ENCODE measurements around the gene LRRC46. TPM values are rescaled to one million over a fixed set of nuclear protein-coding genes. Genes with fewer than 3 reads are reported as not detected.

Gene LRRC46
- polyA plus RNA-seq, 1 donor = 2.8 TPM

DNA sequence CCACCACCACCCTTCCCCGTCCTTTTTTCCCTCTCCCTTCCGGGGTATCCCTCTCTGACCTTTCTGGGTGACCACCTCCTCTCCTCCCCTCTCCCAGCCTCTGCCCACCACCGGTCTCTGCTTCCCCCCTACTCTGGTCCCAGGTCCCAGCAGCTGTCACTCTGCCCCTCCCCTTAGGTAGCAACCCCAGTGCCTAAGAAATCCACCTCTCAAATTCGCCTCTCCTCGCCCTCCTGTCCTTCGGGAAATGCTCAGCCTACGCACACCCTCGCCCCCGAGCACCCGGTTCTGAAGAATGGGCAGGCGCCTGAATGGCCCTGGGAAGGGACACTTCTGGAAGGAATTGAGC, 20.3 kb downstream of the LRRC46 start:
- DNase-seq = no peak

DNA sequence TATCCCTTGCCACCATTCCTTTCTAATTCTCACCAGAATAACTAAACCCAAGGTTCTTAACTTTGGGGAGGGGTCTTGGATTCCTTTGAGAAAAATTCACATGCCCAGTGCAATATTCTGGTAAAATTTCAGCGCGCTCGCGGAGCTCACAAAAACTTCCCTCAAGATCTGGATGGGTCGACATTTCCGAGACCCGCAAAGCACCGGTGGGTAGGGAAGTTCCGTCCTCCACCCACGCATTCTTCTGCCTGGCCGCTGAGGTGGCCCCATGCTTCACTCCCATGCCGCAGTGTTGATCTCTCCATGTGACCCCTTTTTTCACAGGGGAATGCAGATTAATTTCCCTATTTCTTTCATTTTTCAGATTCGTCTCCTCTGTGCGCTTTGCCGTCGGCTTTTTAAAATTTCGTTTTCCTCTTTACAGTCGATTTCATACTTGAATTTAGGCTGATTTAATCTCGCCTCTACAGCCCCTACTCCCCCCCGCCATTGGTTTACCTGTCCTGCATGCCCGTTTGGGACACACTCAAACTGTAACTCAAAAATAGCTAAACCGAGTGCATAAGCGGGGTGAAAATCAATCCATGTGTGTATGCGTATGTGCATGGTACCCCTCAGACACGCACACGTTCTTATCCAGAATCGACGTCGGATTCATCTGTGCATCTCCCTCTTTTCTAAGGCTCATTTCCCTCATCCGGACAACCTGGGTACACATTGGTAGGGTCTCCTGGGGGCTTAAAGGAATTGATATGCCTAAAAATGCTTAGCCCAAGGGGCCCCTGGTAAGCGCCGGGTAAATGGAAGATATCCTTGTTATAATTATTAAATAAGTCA, 20.9 kb downstream of the LRRC46 start:
- DNase-seq = no peak

DNA sequence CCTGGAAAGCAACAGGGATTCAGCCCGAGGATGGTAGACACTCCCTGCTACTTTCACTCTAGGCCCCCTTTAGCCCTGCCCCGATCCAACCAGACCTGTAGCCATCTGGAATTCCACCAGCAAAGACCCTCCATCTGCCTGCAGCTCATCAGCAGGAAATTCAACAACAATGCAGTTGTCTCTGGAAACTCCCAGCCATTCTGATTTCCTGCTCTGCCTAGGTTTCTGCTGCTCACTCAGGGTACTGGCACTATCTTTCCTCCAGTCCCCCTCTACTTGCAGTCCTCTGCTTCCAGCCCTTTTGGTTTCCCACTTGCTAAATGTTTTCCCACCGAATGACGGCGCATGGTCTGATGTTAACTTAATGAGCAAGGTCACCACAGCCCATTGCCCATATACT, 22.1 kb downstream of the LRRC46 start:
- DNase-seq = no peak

DNA sequence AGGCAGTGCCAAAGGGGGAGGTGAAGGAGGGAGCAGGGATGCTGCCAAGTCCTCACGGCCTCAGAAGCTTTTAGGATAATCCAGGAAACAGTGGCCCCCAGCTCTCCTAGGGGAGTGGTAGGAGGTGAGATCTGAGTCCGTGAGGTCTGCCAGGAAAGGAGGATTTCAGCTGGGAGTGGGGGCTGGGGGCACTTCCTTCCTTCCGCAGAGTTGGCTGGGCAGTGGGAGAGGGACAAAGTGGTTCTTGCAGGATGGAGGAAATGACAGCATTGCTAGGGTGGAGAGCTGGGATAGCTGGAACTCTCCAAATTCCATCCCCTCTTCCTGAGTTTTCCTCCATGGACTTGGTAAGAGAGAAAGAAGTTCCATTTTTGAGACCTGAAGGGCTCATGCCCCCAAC, 24.3 kb downstream of the LRRC46 start:
- no peak for DNase-seq

DNA sequence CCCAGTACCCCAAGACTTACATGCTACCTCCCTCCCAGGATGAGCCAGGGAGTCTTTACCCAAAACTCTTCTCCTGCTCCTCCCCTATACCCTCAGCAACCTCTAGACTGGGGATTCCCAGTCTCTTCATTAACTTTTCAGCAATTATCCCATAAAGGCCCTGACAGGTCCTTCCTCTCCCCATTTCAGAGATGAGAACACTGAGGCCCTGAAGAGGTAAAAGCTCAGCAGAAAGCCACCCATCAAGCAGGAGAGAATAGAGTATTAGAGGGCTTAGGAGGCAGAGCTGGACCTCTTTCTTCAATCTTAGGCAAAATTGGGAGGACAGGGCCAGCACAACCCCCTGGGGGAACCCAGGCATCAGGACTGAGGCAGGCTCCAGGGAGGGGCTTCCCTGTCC, 25.4 kb downstream of the LRRC46 start:
- no peak for DNase-seq

DNA sequence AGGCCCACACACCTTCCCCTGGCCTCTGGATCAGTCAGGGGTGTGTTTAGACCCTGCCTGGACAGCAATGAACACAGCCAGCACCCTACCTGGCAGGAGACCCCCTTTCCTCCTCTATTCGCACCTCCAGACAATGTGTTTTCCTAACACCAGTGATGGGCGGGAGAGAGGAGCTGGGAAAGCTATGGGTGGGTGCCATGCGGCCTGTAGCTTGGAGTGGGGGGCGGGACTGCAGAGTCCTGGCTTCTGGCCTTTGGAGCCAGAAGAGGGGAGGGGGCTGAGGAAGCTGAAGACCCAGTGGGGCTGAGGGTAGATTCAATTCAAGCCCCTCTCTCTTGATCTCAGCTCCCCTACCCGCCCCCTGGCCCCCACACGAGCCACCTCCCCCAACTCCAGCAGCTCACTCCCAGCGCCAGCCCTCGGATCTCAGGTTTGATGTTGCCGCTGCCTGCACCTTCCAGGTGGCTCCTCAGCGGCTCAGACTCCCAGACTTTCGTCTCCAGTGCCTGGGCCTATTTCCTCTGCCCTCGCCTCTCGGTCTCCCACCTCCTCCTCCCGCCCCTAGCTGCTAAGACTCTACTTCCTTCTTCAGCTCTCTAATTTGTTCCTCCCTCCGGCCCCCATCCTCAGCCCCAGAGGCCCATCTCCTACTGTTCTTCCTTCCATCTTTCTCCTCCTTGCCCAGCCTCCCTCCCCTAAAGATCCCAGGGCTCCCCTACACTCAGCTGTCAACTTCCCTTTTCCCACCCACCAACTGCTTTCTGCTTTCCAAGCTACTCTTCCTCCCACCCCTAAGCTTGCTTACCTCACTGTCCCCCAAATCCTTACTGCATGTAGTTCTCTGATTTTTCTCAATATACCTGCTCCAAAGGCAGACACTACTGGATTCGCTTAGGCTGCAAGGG, 26.3 kb downstream of the LRRC46 start:
- DNase-seq = no peak

DNA sequence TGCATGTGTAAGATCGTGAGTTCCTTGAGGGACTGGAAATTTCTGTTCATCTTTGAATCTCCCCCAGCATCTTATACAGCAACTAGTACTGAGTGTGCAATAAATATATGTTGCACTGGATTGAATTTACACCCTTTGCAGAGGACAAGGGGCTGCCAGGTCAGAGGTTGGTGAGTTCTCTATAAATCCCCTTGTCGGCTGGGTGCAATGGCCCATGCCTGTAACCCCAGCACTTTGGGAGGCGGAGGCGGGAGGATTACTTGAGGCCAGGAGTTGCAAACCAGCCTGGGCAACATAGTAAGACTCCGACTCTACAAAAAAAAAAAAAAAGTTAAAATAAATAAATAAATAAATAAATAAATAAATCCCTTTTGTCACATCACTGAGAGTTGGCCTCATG, 28.9 kb downstream of the LRRC46 start:
- no peak for DNase-seq

DNA sequence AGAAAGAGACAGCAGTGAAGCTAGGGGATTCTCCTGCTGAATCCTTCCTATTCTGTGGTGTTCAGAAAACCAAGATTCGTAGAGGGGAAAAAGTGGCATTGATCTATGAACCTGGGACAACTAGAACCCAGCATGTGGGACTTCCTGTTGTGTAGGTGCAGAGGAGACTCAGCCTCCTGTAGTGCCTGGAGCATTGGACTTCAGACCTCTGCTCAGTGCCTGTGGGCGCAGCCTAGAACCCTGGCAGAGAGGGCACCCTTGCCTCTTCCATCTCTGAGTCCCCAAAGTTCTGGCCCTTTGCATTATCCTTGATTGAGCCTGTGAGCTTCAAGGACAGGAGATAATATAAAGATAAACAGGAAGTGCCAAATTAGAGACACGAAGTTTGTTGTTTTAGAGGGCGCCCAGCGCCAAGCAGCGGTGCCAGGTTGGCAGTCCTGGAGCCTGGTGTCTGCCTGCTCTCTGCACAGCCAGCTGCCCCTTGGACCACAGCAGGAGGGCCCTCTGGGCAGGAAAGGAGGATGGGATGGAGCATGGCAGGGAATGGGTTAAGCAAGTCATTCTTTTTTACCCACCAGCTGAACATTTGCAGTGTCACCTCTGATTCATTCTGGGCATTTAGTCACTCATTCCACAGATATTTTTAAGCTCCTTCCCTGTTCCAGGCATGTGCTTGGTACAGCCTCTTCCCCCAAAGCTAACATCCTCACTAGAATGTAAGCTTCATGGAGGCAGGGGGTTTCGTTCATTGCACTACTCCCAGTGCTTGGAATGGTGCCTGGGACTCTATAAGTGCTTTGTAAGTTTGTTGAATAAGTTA, 31.4 kb downstream of the LRRC46 start:
- no peak for DNase-seq

DNA sequence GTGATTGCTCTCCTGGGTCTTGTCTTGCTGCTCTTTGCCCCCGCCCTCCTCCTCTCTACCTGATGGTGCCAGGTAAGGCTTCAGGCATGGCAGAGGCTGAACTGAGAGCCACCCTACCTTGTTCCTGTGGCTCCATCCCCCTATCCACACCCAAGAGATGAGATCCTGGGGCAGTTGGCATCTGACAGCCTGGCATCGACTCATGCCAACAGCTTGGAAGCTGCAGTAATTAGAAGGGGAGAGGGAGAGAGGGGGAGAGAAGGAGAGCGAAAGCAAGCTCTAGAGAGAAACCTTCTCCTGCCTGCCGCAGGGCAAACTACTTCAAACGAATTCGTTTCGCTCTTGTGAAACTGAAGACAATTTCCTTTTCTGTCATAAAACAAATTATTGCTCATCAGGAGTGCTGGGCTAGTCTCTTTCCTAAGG, 33.3 kb downstream of the LRRC46 start:
- DNase-seq = no peak

DNA sequence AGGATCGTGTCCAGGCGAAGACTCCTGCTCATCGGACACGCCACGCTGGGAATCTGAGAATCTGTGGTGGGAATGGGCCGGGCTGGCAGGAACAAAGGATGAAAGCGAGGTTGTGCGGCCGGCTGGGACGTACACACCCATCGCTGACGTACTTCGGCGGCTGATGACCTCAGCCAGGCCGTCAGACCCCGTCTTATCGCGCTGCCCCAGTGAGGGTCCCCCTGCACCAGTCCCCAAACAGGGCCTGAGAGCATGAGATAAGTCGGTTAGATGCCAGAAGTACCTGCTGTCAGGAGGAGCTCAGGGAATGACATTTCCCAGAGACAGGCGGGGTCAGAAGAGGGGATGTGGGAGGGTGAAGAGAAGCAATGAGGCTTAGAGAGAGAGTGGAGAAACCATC, 35.5 kb downstream of the LRRC46 start:
- DNase-seq = no peak

DNA sequence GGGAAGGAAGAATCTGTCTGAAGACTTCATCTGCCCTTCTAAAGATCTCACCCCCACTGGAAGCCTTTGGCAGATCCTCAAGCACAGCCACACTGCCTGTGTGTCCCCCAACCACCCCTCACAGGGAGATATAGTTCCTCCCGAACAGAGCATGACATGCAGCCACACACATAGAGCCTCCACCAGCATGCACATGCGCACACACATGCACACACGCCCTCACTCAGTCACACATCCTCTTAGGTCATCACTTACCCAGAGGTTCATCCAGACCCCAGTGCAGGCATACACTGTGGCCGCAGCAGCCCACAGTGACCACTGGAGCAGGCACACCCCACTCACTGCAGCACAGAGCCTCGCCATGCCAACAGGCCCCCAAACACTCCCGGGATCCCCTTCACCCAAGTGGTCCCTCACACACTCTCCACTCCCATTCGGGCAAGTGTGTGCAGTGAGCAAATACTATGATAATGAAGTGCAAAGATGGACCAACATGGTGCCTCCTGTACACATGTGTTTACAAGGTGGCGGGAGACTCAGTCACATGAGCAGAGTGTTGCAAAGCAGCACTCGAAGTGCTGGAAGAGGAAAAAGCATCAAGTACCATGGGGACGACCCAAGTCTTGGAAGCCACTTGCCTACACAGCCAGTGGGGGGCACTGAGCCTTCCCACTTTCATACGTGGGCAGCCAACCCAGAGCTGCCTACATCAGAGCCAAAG, 36.5 kb downstream of the LRRC46 start:
- DNase-seq = no peak

DNA sequence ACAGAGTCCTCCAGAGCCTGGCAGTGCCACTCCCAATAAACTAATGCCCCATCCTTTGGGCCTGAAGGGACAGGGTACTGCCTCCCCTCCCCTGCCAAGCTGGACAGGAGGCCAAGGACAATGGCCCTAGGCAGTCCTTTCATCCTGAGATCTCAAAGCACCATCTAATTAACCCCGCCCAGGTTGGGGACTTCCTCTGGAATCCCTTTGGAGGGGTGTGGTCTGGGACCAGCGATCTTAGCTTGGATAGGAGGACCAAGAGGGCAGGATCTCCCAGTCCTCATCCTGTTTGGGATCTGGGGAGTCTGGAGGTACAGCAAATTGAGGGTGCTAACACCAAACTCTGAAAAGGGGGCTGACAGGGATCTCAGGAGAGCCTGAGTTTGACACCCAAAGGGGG, 37.6 kb downstream of the LRRC46 start:
- DNase-seq = no peak

DNA sequence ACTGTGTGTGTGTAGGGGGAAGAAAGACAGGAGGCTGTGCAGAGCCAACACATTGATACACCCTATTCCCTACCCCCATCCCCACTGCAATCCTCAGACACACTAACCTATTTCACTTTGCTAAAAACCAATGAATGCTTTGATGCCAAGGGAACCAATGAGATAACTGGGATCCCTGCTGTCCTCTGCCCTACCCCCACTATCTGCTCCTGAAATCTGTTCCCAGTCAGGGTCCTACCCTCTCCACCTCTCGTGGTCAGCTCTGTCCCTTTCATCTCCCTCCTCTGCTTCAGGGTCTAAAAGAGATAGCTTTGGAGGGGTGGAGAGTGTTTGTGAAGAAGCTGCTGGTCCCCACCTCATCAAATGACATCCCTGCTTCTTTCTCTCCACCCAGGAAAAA, 38.6 kb downstream of the LRRC46 start:
- no peak for DNase-seq

DNA sequence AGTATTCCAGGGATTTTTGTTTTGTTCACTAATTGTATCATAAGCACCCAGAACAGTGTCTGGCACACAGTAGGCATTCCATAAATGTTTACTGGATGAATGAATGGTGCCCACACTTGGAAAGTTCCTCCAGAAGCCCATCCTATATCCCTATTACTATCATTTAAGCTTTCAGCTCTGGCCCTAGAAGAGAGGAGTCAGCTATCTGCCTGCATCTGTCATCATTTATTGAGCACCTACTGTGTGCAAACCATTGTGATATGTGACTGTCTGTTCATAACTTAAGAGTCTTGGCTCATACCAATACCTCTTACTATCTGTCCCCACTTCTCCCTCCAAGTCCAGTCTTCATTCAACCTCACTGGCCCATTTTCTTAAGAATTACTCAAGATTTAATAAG, 39.6 kb downstream of the LRRC46 start:
- no peak for DNase-seq

DNA sequence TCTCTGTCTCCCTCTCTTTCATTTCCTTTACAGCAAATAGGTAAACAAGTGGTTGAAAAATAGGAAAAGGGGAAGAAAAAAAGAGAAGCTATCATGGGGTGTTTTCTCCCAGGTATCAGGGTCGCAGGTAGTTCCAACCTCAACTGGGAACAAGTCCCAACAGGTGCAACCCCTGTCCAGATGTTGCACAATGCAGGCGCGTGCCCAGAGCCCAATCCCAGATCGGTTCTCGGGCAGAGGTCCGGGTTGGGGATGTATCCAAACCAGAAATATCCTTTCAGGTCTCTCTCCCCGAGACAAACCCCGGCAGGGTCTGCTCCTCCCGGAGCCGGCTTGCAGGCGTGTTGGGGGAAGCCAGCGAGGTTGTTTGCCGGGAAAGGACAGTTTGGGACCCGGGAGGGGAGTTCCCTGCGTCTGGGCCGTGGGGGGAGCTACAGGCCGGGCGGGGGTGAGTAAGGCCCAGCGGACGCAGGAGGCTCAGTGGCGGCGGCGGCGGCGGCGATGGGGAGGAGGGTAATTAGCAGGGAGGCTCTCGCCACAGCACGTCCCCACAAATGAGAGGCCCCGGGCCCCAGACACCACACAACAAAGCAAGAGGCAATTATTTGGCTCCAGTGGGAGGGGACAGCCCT, 40.7 kb downstream of the LRRC46 start:
- DNase-seq = no peak

DNA sequence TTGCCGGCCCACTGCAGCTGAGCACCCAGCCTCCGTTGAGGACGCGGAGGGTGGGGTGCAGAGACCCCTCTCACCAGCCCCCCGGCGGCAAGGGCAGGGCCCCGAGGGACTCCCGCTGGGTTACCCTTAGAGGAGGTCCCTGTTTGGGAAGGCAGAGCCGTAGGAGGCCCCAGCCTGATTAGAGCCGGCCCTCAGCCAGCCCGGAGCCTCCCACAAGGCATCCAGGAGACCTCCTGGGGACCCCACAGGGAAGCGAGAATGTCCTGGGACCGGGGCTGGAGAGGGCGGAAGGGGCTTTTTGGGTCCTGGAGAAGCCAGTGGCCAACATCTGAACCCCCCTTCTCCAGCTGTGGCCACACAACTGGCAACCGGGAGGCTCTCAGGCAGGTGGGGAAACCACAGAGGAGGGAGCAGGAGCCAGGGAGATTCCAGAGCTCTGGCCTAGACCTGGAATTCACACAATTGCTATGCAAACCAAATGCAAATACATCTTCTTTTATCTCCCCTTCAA, 41.2 kb downstream of the LRRC46 start:
- DNase-seq = no peak

DNA sequence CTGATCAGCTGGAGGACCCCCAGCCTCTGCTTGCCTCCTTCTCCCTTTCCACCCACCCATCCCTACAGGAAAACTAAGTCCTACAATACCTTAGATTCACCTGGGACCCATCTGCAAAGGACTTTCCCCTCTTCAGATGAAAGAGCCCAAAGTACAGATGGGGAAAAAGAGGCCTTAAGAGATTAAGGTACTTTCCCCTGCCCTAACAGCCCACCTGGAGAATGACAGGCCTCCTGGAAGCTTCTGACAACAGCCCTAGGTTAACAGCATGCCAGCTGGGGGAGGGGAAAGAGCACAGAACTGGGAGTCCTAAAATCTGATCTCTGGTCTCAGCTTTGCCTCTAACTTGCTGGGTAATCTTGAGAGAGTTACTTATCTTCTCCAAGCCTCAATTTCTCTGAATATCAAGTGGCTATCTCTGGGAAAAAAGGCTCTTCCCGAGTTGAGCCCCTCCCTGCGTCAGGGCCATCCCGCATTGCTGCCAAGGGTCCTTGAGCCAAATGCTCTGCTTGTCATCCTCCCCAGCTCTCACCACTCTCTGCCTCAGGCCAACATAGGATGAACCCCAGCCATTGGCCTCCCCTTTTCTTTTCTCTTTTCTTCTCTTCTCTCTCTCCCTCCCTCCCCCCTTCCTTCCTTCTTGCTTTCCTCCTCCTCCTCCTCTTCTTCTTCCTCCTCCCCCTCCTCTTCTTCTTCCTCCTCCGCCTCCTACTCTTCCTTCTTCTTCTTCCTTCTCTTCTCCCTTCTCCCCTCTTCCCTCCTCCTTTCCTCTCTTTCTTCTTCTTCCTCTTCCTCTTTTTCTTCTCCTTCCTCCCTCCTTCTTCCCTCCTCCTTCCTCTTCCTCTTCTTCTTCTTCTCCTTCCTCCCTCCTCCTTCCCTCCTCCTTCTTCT, 42.0 kb downstream of the LRRC46 start:
- no peak for DNase-seq

DNA sequence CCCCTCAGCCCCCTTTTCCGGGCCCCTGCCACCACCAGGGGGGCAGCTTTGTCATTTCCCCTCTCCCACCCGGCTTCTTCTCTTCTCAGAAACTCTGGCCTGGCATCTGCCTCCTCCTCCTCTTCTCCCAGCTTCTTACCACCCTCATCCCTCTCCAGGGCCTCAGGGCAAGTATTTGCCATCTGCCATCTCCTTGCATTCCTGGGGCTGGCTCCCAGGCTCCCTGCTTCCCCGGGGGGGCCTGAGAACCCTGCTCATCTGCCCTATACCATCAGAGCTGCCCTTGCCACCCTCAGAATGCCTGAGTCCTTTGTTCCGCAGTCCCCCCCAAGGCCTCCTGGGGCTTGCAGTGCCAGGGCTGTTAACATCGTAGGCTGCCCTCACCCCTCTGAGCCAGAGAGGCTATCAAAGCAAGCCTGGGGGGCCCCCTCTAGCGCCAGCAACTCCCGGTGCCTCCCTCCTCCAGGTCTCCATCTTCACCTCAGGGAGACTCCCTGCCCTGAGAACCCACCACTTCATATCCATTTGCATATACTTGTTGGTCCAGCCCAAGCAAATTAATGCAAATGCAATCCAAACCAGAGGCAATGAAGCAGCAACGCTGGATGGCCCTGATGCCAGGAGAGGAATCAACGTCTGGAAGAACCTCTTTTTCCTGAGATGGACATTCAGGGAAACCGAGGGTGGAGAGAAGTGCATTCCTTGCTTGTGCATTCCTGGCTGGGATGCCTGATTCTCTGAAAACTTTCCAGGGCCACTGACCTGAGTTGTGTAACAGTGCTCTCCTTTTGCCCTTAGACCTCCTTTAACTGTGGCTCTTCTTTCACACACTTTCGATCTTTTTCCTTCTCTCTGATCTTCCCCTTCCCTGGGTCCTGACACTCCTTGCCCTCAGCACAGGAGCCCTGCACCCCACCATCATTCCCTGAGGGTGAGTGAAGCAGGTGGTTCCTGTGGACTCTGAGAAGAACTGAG, 43.8 kb downstream of the LRRC46 start:
- DNase-seq = no peak
